Heart left ventricle (tissue), 11 donors: ENCODE results near the gene TAAR9. TPM values are rescaled to one million over a fixed set of nuclear protein-coding genes. Genes with fewer than 3 reads are reported as not detected.

Experiments used
- polyA plus RNA-seq, 2 donors: library from polyadenylated mRNA; stranded (reverse); fragments of 200-250 nt; gene quantifications; one replicate each; pipeline ENCODE4 v1.2.3, GENCODE V29; 2013
- total RNA-seq, 9 donors: library from RNA; depleted of rRNA in 2 of 9; stranded (reverse); fragments of >200 nt in 2 of 9; fragmentation: NEBNext Ultra II Directional in 3 of 9; extraction: Animal tissue kit (Norgen Biotek cat#: 25700) in 3 of 9; gene quantifications; one replicate each; pipeline versions ENCODE4 v1.1.0 to v1.2.4, GENCODE V29; 2016 to 2023
- donor health status: ischemic (EF 13 %, LVEDD 7.1; RV severe dilation, severe dysfunction).
- donor health status: healthy with polysubstance abuse.
- donor health status: DM: no; HTN: yes; CAD: no.
- donor health status: DM: no; HTN: no; CAD: no.
- donor health status: ischemic (EF 25% LVEDD 5.7; RV mildly dilated, moderate dysfunction).
- donor health status: healthy.
- donor health status: DM: yes; HTN: yes; CAD: no.
- donor health status: PGD.
- donor health status: nonischemic (EF 23%, LVEDD 6.1; RV moderate dilation, normal function).

The TAAR9 gene
- total and polyA plus RNA-seq, 11 donors = not detected

Other genes starting within 250 kb of the TAAR9 start
- 10 to 100 TPM in 1 of 9 donors, 1 to 10 TPM in 8; 2.0 to 10.5 (median 3.3) TPM for gene MOXD1, start 136.8 kb upstream of the TAAR9 start, total RNA-seq
- 1 to 10 TPM in 1 of 2 donors, under 1 TPM in 1; 0.69 to 2.0 TPM for gene MOXD1, start 136.8 kb upstream of the TAAR9 start, polyA plus RNA-seq
- gene STX7, start 25.2 kb upstream of the TAAR9 start, total RNA-seq = 10 to 100 TPM; 24.8 to 78.8 (median 56.3) TPM
- gene STX7, start 25.2 kb upstream of the TAAR9 start, polyA plus RNA-seq = 10 to 100 TPM in 1 of 2 donors, 1 to 10 TPM in 1; 6.7 to 25.1 TPM
- not detected for gene TAAR8, start 14.4 kb downstream of the TAAR9 start, total RNA-seq
- not detected for gene TAAR8, start 14.4 kb downstream of the TAAR9 start, polyA plus RNA-seq
- gene TAAR6, start 32.0 kb downstream of the TAAR9 start, total RNA-seq = not detected
- not detected for gene TAAR6, start 32.0 kb downstream of the TAAR9 start, polyA plus RNA-seq
- gene TAAR5, start 51.5 kb downstream of the TAAR9 start, total RNA-seq = not detected
- not detected for gene TAAR5, start 51.5 kb downstream of the TAAR9 start, polyA plus RNA-seq
- not detected for gene TAAR2, start 86.0 kb downstream of the TAAR9 start, total RNA-seq
- not detected for gene TAAR2, start 86.0 kb downstream of the TAAR9 start, polyA plus RNA-seq
- not detected for gene TAAR1, start 120.9 kb downstream of the TAAR9 start, total RNA-seq
- gene TAAR1, start 120.9 kb downstream of the TAAR9 start, polyA plus RNA-seq = not detected
- 1 to 10 TPM in 3 of 9 donors, under 1 TPM in 6; 0.29 to 2.2 (median 0.57) TPM for gene VNN1, start 175.8 kb downstream of the TAAR9 start, total RNA-seq
- gene VNN1, start 175.8 kb downstream of the TAAR9 start, polyA plus RNA-seq = under 1 TPM; 0.38 to 0.44 TPM
- 1 to 10 TPM; 1.1 to 6.9 (median 2.5) TPM for gene VNN2, start 219.6 kb downstream of the TAAR9 start, total RNA-seq
- under 1 TPM; 0.30 to 0.39 TPM for gene VNN2, start 219.6 kb downstream of the TAAR9 start, polyA plus RNA-seq